ENCODE measurements around the gene CHCHD1. TPM values are rescaled to one million over a fixed set of nuclear protein-coding genes. Genes with fewer than 3 reads are reported as not detected.

CHCHD1 gene
- polyA plus RNA-seq, 3 donors: 15.0 to 85.0 (median 72.3) TPM

DNA sequence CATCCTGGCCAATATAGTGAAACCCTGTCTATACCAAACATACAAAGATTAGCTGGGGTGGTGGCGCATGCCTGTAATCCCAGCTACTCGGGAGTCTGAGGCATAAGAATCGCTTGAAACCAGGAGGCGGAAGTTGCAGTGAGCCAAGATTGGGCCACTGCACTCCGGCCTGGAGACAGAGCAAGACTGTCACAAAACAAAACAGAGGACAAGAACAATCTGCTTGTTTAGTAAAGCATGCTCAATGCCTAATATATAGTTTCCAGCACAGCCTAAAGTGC lies 39.5 kb upstream of the CHCHD1 start:
- no peak overlapping the region for H3K27ac Mint-ChIP-seq
- H3K79me2 ChIP-seq (ENCODE audit: insufficient read depth, low read length): peaks cover 48% of the 10 kb centered on the region
- no peaks in the 10 kb centered on the region for H3K27me3 ChIP-seq (ENCODE audit: control insufficient read depth in 2 of 2, insufficient read depth in 2 of 2, low read length in 2 of 2)
- intact Hi-C loops (cut with micrococcal nuclease): loop anchor here (5.0 kb wide), 2 partner anchors 40 to 45 kb away; partner anchors contain the start of genes CHCHD1 (in 1 of the 2) and ZSWIM8 (in 1 of the 2)
- H2AFZ ChIP-seq (ENCODE audit: insufficient read depth, low read depth, low read length, poor library complexity, severe bottlenecking): no peak overlapping the region
- H3K4me3 Mint-ChIP-seq: no peak overlapping the region
- WGBS (ENCODE audit: insufficient coverage): 90% methylated on average over 4 of the region's 5 CpGs
- no peak overlapping the region for H3K9ac ChIP-seq (ENCODE audit: insufficient read depth, low read length, poor library complexity, severe bottlenecking)
- H3K9me3 Mint-ChIP-seq: peaks cover 0 to 2% (median 0%) of the 10 kb centered on the region in 7 donors
- no peak overlapping the region for H3K27ac ChIP-seq (ENCODE audit: low read depth in 1 of 2, low read length in 2 of 2)
- H3K4me3 ChIP-seq (replicated peaks in 1 of 3; ENCODE audit: low read depth in 2 of 3, low read length in 3 of 3): no peak overlapping the region
- peaks cover 21 to 27% of the 10 kb centered on the region in 2 donors for H3K4me1 ChIP-seq (ENCODE audit: control insufficient read depth in 1 of 2, insufficient read depth in 2 of 2, low read length in 2 of 2)
- peaks cover 9 to 18% of the 10 kb centered on the region in 2 donors for H3K36me3 ChIP-seq (replicated peaks in 1 of 2; ENCODE audit: control insufficient read depth in 1 of 2, insufficient read depth in 2 of 2, low read length in 2 of 2)
- TF ChIP-seq, protein P1, sequence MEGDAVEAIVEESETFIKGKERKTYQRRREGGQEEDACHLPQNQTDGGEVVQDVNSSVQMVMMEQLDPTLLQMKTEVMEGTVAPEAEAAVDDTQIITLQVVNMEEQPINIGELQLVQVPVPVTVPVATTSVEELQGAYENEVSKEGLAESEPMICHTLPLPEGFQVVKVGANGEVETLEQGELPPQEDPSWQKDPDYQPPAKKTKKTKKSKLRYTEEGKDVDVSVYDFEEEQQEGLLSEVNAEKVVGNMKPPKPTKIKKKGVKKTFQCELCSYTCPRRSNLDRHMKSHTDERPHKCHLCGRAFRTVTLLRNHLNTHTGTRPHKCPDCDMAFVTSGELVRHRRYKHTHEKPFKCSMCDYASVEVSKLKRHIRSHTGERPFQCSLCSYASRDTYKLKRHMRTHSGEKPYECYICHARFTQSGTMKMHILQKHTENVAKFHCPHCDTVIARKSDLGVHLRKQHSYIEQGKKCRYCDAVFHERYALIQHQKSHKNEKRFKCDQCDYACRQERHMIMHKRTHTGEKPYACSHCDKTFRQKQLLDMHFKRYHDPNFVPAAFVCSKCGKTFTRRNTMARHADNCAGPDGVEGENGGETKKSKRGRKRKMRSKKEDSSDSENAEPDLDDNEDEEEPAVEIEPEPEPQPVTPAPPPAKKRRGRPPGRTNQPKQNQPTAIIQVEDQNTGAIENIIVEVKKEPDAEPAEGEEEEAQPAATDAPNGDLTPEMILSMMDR (IDR thresholded peaks at IDR 0.05): no peak
- H3K36me3 Mint-ChIP-seq: peaks cover 14 to 46% of the 10 kb centered on the region in 2 donors
- no peaks in the 10 kb centered on the region for H3K9me3 ChIP-seq (replicated peaks in 1 of 2; ENCODE audit: control insufficient read depth in 1 of 2, insufficient read depth in 1 of 2, low read length in 2 of 2)
- H3K27me3 Mint-ChIP-seq (ENCODE audit: low read depth in 3 of 3): no peaks in the 10 kb centered on the region
- peaks cover 11% of the 10 kb centered on the region for H4K20me1 ChIP-seq (ENCODE audit: insufficient read depth, low read length)
- no peak overlapping the region for H3K4me2 ChIP-seq (replicated peaks; ENCODE audit: extremely low read depth, low read length, poor library complexity, severe bottlenecking)
- DNase-seq: no peak
- peaks cover 25% of the 10 kb centered on the region for H3K4me1 Mint-ChIP-seq

DNA sequence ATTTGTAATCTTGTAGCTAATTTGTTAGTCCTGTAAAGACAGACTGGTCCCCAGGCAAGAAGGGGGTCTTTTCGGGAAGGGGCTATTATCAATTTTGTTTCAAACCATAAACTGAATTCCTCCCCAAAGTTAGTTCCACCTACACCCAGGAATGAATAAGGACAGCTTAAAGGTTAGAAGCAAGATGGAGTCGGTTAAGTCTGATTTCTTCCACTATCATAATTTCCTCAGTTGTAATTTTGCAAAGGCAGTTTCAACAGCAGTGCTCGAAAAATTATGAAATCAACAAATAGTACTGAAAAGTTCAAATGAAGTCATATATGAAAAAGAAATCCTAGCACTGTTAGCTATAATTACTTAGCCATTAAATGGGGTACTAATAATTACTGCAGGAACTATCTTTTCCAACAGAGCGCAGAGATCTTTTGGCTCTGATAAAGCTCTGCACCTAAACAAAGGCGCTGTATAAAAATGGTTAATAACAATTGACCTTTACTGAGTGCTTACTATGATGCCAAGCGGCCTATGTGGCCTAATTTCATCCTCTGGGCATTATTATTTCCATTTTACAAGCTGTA lies 38.4 kb upstream of the CHCHD1 start:
- no CpG with 5 or more reads among the region's 6 CpGs for WGBS (ENCODE audit: insufficient coverage)
- Histone ChIP-seq H3K79me2 (ENCODE audit: insufficient read depth, low read length) (peaks cover 58% of the 10 kb centered on the region), H3K36me3 (replicated peaks in 1 of 2; ENCODE audit: control insufficient read depth in 1 of 2, insufficient read depth in 2 of 2, low read length in 2 of 2) (peaks cover 9 to 21% of the 10 kb centered on the region in 2 donors)

More for the DNA sequence above, 38.4 kb upstream of the CHCHD1 start:
- Histone ChIP-seq H3K27me3 (ENCODE audit: control insufficient read depth in 2 of 2, insufficient read depth in 2 of 2, low read length in 2 of 2) (no peaks in the 10 kb centered on the region), H3K27ac (ENCODE audit: low read depth in 1 of 2, low read length in 2 of 2) (peak overlapping the region; percentile 91 to 95), H3K9me3 (replicated peaks in 1 of 2; ENCODE audit: control insufficient read depth in 1 of 2, insufficient read depth in 1 of 2, low read length in 2 of 2) (no peaks in the 10 kb centered on the region), H4K20me1 (ENCODE audit: insufficient read depth, low read length) (peaks cover 11% of the 10 kb centered on the region), H3K9ac (ENCODE audit: insufficient read depth, low read length, poor library complexity, severe bottlenecking) (peak overlapping the region; percentile 90), H3K4me3 (replicated peaks in 1 of 3; ENCODE audit: low read depth in 2 of 3, low read length in 3 of 3) (peak overlapping the region; percentile 72 to 94 (median 93)), H3K4me1 (ENCODE audit: control insufficient read depth in 1 of 2, insufficient read depth in 2 of 2, low read length in 2 of 2) (peaks cover 21 to 27% of the 10 kb centered on the region in 2 donors), H2AFZ (ENCODE audit: insufficient read depth, low read depth, low read length, poor library complexity, severe bottlenecking) (peak overlapping the region; percentile 95), H3K4me2 (replicated peaks; ENCODE audit: extremely low read depth, low read length, poor library complexity, severe bottlenecking) (peak overlapping the region; percentile 75)
- peaks cover 13 to 46% of the 10 kb centered on the region in 2 donors for H3K36me3 Mint-ChIP-seq
- TF ChIP-seq, protein P1 (IDR thresholded peaks at IDR 0.05): no peak
- peak overlapping the region; percentile 99 for H3K4me3 Mint-ChIP-seq
- peak overlapping the region; percentile 99 to 100 (median 100) for H3K27ac Mint-ChIP-seq
- peaks cover 25% of the 10 kb centered on the region for H3K4me1 Mint-ChIP-seq
- DNase-seq: no peak
- intact Hi-C loops (cut with micrococcal nuclease): loop anchor here (5.0 kb wide), 2 partner anchors 39 to 44 kb away; partner anchors contain the start of genes CHCHD1 (in 1 of the 2) and ZSWIM8 (in 1 of the 2)
- H3K27me3 Mint-ChIP-seq (ENCODE audit: low read depth in 3 of 3): no peaks in the 10 kb centered on the region
- H3K9me3 Mint-ChIP-seq: peaks cover 0 to 2% (median 0%) of the 10 kb centered on the region in 7 donors
